GM12801 (cell line): ENCODE data around the gene MCM3AP.

Experiments used
- TF ChIP-seq, protein P1 (sequence below): IDR thresholded peaks from one replicate; pipeline ENCODE4 v1.5.1; 2011; ENCODE audit warnings: control low read depth; ENCODE audit not compliant: insufficient read length; ENCODE audit errors: extremely low read depth

MCM3AP gene

DNA sequence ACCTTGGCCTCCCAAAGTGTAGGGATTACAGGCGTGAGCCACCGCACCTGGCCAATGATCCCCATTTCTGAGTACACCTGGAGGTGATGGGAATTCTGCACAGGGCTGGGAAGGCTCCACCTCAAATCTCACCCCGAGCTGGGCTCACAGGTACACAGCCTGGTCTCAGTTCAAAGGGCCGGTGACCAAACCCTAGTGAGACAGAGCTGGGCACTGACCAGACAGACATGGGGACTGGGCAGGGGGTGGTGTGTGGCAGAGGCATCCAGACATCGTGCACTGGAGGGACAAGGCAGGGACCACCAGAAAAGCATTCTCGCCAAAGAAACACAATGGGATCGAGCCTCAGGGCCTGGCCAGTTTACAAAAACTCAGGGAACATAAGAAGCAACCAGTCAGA, 74.0 kb downstream of the MCM3AP start:
- TF ChIP-seq, protein P1, sequence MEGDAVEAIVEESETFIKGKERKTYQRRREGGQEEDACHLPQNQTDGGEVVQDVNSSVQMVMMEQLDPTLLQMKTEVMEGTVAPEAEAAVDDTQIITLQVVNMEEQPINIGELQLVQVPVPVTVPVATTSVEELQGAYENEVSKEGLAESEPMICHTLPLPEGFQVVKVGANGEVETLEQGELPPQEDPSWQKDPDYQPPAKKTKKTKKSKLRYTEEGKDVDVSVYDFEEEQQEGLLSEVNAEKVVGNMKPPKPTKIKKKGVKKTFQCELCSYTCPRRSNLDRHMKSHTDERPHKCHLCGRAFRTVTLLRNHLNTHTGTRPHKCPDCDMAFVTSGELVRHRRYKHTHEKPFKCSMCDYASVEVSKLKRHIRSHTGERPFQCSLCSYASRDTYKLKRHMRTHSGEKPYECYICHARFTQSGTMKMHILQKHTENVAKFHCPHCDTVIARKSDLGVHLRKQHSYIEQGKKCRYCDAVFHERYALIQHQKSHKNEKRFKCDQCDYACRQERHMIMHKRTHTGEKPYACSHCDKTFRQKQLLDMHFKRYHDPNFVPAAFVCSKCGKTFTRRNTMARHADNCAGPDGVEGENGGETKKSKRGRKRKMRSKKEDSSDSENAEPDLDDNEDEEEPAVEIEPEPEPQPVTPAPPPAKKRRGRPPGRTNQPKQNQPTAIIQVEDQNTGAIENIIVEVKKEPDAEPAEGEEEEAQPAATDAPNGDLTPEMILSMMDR = no peak

DNA sequence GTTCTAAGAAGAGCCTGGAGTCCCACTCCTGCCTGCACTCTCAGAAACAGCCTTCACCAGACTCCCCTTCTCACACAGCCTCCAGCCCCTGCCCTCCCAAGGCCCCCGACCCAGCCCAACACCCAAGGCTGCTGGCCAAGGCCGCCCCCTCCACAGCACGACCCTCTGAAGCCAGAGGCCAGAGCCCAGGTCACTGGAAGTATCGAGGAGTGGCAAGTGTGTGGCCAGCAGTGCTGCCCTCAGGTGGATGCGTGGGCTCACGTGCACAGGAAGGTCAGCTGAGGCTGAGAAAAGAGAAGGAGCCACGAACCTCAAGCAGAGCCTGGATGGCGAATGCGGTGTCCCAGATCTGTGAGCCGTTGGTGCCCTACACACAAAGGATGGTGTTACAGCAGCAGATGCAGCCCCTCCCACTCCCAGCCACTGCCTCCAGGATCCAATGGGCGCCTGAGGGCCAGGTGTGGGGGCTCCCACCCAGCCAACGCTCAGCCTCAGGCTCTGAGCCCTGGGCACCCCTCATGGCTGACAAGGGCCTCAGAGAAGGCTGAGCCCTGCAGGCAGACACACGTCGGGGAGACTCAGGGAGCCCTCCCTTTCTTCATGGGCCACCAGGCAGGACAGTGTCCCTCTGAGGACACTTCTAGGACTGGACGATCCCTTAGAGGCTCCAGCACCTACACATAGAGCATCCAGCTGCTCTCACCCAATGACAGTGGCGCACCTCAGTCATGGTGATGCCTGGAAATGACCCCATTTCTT, 74.9 kb downstream of the MCM3AP start:
- TF ChIP-seq, protein P1 = no peak

DNA sequence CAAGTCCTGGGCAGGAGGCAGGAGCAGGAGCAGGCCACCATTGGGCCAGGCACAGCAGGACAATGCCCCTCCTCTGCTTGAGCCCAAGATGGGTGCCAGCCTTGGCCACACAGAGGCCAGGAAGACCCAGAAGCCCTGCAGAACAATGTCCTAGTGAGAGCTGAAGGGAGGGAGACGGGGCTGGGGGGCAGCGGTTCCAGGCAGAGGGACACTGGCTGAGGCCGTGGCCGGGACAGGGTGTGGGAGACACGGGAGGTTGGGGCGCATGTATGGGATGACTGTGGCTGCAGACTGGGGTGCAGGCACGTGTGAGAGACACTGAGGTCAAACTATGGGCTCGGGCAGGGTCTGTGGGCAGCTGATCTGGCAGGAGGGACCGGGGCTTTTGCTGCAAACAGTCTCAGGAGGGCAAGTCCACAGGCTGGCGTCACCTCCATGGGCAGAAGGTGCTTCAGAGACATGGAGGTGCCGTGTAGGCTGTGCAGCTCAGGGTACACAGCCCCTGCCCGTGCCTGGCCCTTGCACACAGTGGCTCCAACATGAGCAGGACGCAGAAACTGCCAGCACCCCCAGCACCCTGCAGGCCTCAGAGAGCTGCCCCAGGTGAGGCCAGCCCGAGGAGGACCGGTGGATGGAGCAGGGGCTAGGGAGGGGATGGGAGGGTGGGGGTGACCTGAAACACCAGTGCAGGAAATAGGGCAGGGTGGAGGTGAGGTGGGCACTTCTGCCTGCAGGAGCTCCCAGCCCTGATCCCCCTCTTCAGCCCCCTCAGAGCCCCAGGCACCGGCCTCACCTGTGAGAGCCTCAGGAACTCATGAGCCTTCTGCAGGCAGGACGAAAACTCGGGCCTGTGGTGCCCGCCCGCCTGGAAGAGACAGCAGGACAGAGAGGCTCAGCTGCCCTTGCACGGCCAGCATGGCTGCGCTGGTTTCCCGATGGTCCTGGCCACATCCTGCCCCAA, 76.4 kb downstream of the MCM3AP start:
- TF ChIP-seq, protein P1 = no peak

DNA sequence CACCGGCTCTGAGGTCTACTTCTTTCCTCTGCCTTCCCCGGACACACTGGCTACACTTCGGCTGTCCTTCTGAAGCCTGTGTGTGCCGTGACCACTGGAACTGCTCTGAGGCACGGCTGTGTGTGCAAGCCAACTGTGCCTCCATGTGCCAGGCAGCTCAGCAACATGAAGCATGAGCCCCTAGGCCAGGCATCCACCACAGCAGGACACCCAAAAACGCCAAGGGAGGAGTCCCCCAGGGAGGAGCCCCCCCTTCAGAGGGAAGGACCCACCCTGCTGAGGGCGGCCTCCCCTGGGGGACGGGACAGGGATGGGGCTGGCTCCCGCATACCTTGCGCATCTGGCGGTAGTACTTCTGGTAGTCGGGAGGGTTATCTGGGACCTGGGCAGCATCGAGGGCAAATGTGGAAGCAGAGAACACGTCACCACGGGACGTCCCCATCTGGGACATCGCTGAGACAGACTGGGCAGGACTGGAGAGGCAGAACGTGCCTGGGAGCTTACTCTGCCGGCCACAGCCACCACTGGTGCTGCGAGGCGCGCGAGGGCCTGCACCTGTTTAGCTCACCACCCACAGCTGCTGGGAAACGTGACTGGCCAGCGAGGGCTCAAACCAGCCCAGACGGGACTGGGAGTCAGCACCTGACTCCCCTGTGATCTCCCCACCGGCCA, 77.4 kb downstream of the MCM3AP start:
- TF ChIP-seq, protein P1 = no peak

DNA sequence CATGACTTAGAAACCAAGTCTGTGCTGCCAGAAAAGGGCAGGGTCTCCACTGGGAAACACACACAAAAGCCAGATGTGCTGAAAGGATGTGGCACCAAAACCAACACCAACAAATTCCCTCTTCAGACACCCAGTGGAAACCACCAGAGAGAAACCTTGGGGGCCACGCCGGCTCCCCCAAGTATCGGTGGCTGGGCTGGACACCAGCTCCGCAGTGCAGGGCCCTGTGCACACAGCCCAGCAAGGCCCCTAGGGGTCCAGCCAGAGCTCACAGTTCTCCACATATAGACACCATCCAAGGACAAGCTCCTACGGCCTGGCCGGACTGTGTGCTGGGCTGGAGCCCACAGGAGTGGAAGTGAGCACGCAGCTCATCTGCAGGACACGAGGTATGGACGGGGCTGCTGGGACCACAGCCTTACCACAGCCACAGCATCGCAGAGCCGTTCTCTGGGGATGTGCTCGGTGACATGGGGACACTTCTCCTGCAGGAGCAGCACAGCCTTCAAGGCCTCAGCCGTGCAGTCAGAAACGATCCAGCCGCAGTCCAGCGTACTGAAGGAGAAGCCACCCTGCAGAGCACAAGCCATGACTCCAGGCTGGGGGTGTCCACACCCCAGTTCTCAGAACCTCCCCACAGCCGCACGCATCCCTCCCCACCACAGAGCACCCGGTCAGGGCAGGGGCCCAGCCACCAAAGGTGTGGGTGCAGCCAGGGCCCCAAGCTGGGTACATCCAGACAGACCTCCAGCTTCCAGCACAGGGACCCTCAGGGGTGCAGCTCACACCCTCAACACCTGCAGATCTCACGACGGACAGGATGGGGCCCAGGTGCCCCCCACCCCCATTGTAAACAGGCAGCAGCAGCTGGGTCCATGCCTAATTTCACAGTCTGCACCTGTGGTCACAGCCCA, 78.1 kb downstream of the MCM3AP start:
- TF ChIP-seq, protein P1 = no peak

DNA sequence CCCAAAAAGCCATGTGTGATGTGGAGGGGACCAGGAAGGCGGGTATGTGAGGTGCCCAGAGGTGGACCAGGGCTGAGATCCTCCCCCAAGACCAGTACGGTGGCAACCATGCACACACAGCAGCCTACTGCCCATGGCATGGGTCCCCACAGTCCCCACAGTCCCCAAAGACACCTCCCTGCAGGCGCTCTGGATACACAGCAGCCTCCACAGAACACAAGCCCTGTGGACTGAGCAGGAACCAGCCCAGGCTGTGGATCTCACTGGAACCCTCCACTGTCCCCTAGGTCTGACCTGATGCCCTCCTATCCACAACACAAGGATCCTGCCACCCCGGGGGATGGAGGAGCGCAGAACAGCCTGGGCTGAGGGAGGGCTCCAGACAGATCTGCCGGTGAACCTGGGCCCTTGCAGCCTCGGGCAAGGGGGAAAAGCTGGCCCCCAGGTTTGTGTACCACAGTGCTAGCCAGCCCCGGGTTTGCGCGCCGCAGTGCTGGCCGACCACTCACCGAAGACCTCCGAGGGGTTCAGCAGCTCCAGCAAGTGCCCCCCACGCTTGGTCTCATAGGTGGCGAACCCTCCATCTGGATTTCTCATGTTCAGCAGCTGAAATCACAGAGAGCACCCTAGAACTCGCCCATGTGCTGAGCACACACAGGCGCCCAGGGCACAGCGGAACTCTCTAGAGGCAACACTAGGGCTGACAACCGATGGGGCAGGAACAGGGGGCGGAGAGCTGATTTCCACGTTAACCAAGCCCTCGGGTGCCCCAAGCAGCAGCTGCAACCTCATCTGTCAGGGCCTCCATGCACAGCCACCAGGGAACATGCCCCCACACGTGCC, 79.0 kb downstream of the MCM3AP start:
- TF ChIP-seq, protein P1 = no peak
